ENCODE results near the gene GAREM2. TPM values are rescaled to one million over a fixed set of nuclear protein-coding genes. Genes with fewer than 3 reads are reported as not detected.

GAREM2 gene
- total and polyA plus RNA-seq, 12 donors: 0.55 to 2.3 (median 1.1) TPM

DNA sequence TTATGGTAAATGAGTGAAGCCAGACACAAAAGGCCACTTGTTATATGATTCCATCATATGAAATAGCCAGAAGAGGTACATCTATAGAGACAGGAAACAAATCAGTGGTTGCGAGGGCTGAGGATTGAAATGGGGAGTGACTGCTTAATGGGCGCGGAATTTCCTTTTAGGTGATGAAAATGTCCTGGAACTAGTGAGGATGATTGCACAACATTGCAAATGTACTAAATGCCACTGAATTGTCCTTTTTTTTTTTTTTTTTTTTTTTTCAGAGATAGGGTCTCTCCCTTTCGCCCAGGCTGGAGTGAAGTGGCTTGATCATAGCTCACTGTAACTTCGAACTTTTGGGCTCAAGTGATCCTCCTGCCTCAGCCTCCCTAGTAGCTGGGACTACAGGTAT, 15.3 kb upstream of the GAREM2 start:
- DNase-seq: no peak
- Histone ChIP-seq H3K27ac (no peak overlapping the region), H3K36me3 (no peaks in the 10 kb centered on the region), H3K4me3 (no peak overlapping the region), H3K9me3 (peaks cover 0 to 24% (median 3%) of the 10 kb centered on the region in 11 donors), H3K4me1 (no peaks in the 10 kb centered on the region), H3K27me3 (no peaks in the 10 kb centered on the region)
- TF ChIP-seq, protein P1, sequence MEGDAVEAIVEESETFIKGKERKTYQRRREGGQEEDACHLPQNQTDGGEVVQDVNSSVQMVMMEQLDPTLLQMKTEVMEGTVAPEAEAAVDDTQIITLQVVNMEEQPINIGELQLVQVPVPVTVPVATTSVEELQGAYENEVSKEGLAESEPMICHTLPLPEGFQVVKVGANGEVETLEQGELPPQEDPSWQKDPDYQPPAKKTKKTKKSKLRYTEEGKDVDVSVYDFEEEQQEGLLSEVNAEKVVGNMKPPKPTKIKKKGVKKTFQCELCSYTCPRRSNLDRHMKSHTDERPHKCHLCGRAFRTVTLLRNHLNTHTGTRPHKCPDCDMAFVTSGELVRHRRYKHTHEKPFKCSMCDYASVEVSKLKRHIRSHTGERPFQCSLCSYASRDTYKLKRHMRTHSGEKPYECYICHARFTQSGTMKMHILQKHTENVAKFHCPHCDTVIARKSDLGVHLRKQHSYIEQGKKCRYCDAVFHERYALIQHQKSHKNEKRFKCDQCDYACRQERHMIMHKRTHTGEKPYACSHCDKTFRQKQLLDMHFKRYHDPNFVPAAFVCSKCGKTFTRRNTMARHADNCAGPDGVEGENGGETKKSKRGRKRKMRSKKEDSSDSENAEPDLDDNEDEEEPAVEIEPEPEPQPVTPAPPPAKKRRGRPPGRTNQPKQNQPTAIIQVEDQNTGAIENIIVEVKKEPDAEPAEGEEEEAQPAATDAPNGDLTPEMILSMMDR (IDR thresholded peaks at IDR 0.05): no peak
- intact Hi-C loops (cut with DNase I): no loop called here
- ATAC-seq: no peak
- 95 to 97% methylated on average over 5 of the region's 5 CpGs for WGBS, 2 donors

DNA sequence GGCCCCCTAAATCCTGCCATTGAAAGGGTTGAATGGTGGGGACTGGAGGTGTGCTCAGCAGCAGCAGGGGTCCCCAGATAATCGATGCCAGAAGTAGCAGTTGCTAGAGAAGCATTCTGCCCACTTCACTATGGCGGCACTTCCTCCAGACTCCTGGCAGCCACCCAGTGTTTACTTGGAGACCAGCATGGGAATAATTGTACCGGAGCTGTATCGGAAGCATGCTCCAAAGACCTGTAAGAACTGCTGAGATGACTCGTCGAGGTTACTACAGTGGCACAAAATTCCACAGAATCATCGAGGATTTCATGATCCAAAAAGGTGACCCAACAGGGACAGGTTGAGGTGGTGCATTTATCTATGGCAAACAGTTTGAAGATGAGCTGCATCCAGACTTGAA, 11.0 kb upstream of the GAREM2 start:
- ATAC-seq (no peak), DNase-seq (no peak)
- Histone ChIP-seq H3K27ac (no peak overlapping the region), H3K4me1 (peaks cover 0 to 8% (median 0%) of the 10 kb centered on the region in 9 donors), H3K36me3 (no peaks in the 10 kb centered on the region), H3K27me3 (no peaks in the 10 kb centered on the region), H3K4me3 (no peak overlapping the region), H3K9me3 (peaks cover 0 to 5% (median 0%) of the 10 kb centered on the region in 11 donors)
- 90 to 94% methylated on average over 7 of the region's 7 CpGs for WGBS, 2 donors
- intact Hi-C loops (cut with DNase I): no loop called here
- TF ChIP-seq, protein P1 (IDR thresholded peaks at IDR 0.05): no peak

DNA sequence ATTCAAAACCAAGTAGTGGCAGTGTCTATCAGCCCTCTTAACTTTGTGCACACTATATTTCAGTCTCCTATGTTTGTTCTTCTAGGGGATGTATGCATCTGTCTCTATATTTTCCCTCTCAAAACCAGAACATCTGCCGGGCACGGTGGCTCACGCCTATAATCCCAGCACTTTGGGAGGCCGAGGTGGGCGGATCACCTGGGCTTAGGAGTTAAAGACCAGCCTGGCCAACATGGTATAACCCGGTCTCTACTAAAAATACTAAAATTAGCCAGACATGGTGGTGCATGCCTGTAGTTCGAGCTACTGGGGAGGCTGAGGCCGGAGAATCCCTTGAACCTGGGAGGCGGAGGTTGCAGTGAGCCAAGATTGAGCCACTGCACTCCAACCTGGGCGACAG, 9.9 kb upstream of the GAREM2 start:
- Histone ChIP-seq H3K4me3 (no peak overlapping the region), H3K36me3 (no peaks in the 10 kb centered on the region), H3K4me1 (peaks cover 0 to 8% (median 0%) of the 10 kb centered on the region in 9 donors), H3K9me3 (no peaks in the 10 kb centered on the region), H3K27me3 (no peaks in the 10 kb centered on the region), H3K27ac (no peak overlapping the region)
- DNase-seq: no peak
- ATAC-seq: no peak
- TF ChIP-seq, protein P1 (IDR thresholded peaks at IDR 0.05): no peak
- intact Hi-C loops (cut with DNase I): no loop called here
- WGBS, 2 donors: 91 to 94% methylated on average over 10 of the region's 10 CpGs

DNA sequence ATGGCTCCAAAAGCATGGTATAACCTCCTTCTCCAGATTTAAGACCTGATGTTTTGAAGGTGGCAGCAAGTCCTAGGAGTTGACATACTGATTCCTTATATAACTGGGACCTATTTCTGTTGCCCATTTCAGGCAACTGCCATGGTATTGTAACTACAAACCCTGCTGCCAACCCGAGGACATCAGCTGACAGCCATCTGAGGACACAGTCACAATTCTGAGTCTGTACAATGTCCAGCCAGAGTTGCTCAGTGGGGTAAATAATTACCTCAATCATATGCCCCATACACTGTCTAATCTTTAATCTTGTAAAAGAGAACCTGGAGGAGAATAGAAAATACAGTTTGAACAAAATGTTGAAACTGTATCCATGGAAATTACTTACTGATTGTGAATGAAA, 8.7 kb upstream of the GAREM2 start:
- peak in 1 of 2 donors; percentile 47 for DNase-seq

More for the DNA sequence above, 8.7 kb upstream of the GAREM2 start:
- no peak overlapping the region for H3K4me3 ChIP-seq
- H3K27me3 ChIP-seq: no peaks in the 10 kb centered on the region
- peak in 7 of 8 donors; percentile 79 to 95 (median 92) for ATAC-seq
- intact Hi-C loops (cut with DNase I): no loop called here
- no peaks in the 10 kb centered on the region for H3K36me3 ChIP-seq
- TF ChIP-seq, protein P1 (IDR thresholded peaks at IDR 0.05): no peak
- H3K4me1 ChIP-seq: peaks cover 0 to 8% (median 0%) of the 10 kb centered on the region in 9 donors
- WGBS, 2 donors: 35 to 40% methylated on average over 1 of the region's 1 CpG
- peak overlapping the region in 9 of 10 donors; percentile 5 to 74 (median 51) for H3K27ac ChIP-seq
- H3K9me3 ChIP-seq: no peaks in the 10 kb centered on the region

Data from heart right ventricle (tissue), 16 donors.